Glomerular endothelial cell (primary cell): Measurements from ENCODE around the gene ARTN. TPM values are rescaled to one million over a fixed set of nuclear protein-coding genes. Genes with fewer than 3 reads are reported as not detected.

Source experiments
- DNase-seq: peaks from one replicate; pipeline ENCODE4 v3.0.0-alpha.2; 2011; ENCODE audit warnings: low read depth, low spot score; ENCODE audit errors: extremely low read depth
- total RNA-seq: library from RNA; depleted of rRNA; stranded (reverse); fragments of >200 nt; gene quantifications from 2 replicates; pipeline ENCODE4 v1.2.3, GENCODE V29; 2015

The ARTN gene
- total RNA-seq, 1 donor from 2014 or later: 0.88 TPM

DNA sequence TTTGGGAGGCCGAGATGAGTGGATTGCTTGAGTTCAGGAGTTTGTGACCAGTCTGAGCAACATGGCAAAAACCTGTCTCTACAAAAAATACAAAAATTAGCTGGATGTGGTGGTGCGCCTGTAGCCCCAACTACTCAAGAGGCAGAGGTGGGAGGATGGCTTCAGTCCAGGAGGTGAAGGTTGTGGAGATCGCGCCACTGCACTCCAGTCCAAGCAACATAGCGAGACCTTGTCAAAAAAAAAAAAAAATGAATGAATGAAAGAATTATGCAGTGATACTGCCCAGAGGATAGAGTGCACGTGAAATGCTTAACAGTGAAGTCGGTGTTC lies 35.8 kb downstream of the ARTN start:
- DNase-seq: no peak

DNA sequence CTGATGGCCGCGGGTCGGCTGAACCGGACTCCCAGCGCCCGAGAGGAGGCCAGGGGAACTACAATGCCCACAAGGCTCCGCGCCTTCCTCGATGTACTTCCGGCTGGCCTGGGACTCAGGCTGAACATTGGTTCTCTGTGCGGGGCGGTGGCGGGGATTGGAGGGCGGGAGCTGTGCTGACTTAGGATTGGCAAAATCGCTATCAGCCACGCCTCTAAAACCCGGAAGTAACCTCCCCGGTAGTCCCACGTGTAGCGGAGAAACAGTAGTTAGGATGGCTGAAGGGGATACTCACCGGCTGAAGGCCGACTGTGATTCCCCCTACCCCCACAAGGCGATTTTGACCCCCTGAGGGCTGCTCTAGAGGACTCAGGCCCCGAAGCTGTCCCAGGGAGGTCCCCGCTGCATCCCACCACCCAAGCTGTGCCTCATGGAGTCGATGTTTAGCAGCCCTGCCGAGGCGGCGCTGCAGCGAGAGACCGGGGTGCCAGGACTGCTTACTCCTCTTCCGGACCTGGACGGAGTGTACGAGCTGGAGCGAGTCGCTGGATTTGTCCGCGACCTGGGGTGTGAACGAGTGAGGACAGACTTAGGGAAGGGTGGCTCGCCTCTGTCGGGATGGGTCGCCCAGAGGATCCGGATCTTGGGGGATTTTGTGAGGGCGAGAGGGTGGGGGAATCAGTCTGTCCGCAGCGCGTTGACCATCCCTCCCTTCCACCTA lies 36.3 kb downstream of the ARTN start, which contains the start of gene DPH2:
Gene DPH2, plus strand, starts transcription at position 265 of the 721 bp plus-strand sequence. Its CDS starts 166 bp downstream, at position 431.
- DNase-seq: peak; percentile 87

DNA sequence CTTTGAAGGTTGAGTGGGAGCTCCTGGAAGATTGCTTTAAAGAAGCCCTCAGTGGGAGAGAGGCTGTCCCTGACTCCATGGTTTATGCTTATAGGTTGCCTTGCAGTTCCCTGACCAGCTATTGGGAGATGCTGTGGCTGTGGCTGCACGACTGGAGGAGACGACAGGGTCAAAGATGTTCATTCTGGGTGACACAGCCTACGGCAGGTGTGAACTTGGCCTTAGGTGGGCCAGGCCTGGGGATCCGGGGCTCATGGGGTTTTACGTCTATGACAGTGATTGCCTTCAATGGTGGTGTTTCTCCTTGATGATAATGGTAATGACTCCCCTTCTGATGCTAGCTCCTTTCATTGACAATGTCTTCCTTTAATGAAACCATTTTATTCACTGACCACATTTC lies 36.9 kb downstream of the ARTN start:
- DNase-seq: no peak

DNA sequence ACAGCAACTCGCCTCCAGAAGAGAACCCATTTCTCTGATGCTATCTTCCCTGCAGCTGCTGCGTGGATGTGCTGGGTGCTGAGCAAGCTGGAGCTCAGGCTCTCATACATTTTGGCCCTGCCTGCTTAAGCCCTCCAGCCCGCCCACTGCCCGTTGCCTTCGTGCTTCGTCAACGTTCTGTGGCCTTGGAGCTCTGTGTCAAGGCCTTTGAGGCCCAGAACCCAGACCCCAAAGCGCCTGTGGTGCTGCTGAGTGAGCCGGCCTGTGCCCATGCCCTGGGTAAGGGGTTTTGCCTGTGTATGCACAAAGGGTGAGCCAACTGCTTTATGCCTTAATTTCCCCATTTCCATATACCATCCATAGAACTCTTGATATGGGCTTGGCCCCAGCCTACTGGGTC lies 37.3 kb downstream of the ARTN start:
- no peak for DNase-seq

DNA sequence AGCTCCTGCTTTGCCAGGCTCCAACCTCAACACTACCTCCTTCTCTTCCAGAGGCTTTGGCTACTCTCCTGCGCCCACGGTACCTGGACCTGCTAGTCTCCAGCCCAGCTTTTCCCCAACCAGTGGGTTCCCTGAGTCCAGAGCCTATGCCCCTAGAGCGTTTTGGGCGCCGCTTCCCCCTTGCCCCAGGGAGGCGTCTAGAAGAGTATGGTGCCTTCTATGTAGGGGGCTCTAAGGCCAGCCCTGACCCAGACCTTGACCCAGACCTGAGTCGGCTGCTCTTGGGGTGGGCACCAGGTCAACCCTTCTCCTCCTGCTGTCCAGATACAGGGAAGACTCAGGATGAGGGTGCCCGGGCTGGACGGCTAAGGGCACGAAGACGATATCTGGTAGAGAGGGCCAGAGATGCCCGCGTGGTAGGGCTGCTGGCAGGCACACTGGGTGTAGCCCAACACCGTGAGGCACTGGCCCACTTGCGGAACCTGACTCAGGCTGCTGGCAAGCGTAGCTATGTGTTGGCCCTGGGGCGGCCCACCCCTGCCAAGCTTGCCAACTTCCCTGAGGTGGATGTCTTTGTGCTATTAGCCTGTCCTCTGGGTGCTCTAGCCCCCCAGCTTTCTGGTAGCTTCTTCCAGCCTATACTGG lies 37.9 kb downstream of the ARTN start:
- no peak for DNase-seq

DNA sequence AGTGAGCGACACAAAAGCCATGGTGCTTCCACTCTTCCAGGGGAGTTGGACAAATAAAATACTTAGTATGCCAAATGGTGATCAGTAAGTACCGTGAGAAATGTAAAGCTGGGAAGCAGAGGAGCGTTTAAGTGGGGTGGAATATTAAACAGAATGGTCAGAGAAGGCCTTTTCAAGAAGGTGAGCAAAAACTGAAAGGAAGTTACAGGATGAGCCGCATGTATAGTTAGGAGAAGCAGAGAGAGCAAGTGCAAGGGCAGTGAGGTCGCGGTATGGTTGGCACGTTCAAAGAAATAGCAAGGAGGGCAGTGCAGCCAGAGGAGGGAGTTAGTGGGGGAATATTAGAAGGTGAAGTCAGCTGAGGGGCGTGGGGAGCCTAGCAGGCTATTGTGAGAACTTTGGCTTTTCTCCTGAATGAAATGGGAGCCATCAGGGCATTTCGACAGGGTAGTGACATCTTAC lies 40.4 kb downstream of the ARTN start:
- no peak for DNase-seq

DNA sequence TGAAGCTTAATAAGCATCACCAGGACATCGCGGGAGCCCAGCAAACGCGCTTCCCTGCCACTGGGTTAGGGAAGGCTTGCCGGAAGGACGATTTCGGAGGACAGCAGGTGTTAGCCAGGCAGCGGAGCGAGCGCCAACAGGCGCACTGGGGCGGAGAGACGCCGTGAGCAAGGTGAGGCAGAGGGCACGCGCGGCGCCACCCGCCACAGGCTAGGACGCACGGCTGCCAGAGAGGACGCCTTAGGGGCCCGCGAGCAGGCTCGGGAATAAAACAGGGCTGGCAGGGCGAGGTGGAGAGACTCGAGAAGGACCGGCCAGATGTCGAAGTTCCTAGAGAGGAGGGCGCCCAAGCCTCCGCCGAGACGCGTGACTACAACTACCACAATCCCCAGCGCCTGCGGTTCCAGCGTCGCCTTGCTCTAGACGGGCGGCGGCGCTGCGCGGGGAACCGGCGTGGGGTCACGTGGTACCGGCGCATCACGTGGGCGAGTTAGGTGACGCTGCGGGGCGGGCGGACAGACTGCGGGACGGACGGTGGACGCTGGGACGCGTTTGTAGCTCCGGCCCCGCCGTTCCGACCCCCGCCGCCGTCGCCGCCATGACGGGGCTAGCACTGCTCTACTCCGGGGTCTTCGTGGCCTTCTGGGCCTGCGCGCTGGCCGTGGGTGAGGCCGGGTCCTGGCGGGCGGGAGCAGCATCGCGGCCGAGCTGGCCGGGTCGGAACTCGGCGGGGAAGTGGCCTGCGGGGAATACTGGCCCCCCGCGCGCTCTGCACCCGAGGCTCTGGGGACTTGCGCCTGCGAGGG lies 41.0 kb downstream of the ARTN start, which contains the start of gene ATP6V0B:
Gene ATP6V0B, plus strand, starts transcription at position 518 of the 806 bp plus-strand sequence. Its CDS starts 81 bp downstream, at position 599.
- peak; percentile 31 for DNase-seq

DNA sequence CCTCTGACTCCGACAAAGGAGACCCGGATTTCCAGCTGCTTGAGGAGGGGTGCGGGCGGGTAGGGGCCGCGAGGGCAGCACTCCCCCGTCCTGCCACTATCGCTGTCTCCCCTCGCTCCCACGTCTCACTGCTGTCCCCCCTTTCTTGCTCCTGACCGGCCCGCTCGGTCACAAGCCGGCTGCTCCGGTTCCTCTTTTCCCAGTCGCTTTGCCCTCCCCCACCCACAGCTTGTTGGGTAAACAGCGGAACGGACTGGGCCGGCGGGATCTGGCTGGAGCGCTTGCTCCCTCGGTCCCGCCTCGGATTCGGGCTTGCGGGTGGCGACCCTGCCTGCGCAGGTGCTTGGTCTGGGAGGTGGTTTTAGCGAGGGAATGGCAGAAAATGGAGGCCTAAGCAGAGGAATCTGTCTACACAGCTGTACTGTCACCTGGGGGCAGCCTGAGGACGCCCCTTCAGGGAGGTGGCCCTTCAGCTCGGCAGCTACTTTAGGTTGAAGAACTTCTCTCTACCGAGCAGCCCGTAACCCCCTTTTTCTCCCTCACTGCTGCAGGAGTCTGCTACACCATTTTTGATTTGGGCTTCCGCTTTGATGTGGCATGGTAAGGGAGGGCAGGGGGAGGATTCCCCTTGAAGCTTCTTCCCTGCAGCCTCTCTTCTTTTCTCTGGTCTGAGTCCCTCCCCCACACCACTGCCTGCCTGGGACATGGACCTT lies 41.8 kb downstream of the ARTN start:
- no peak for DNase-seq

DNA sequence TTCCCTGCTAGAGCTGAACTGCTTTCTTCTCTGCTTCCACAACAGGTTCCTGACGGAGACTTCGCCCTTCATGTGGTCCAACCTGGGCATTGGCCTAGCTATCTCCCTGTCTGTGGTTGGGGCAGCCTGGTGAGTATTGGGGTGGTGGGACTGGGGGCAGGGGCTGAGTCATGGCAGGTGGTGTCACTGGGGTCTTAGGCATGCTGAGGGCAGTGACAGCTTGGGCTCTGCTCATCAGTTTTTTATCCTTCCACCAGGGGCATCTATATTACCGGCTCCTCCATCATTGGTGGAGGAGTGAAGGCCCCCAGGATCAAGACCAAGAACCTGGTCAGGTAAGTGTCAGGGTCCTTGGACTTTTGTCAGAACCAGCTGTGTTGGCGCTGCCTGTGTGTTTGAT lies 42.4 kb downstream of the ARTN start:
- DNase-seq: no peak

DNA sequence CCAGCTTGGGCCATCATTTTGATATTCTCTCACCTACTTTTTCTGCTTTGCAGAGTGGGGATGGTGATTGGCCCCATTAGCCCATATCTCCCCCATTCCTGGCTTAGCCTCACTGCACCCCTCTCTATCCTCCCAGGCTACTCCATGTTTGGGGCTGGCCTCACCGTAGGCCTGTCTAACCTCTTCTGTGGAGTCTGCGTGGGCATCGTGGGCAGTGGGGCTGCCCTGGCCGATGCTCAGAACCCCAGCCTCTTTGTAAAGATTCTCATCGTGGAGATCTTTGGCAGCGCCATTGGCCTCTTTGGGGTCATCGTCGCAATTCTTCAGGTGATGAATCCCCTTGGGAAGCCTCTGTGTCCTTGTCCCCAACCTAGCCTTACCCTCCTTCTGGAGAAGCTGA lies 43.3 kb downstream of the ARTN start:
- no peak for DNase-seq

DNA sequence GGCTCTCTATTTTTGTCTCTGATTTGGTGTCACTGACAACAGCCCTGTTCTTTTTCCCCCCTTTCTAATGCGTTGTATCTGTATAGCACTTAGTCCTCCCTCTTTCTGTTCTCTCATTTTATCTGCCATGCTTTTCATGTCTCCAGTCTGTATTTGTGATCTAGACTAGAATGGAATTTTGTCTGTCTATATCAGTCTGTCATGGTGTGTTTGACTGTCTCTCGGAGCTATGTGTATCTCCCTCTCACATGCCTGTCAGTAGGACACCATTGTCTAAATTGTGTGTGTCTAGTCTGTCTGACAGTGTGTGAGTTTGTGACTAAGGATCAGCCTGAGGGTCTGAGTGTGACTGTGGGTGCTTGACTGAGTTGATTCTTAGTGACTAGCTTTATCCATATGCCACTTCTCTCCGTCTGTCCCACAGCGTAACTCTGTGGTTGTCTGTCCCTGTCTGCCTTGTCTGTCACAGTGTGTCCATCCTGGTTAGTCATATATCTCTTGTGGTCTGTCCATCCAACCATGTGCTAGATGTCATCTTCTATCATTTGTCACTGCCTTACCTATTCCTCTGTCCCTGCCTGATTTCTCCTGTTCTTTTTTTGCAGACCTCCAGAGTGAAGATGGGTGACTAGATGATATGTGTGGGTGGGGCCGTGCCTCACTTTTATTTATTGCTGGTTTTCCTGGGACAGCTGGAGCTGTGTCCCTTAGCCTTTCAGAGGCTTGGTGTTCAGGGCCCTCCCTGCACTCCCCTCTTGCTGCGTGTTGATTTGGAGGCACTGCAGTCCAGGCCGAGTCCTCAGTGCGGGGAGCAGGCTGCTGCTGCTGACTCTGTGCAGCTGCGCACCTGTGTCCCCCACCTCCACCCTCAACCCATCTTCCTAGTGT lies 44.0 kb downstream of the ARTN start:
- no peak for DNase-seq

DNA sequence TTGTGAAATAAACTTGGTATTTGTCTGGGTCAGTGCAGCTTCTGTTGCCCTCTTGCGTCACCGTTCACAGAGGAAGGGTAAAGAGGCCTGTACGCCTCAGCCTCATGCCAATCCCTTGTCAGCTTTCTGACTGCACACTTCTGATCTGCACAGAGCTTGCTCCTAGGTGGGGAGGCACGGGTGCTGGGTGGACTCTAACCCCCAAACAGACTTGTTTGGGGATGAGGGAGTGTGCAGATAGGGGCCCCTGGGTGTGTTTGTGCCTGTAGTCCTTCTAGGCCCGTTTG lies 44.6 kb downstream of the ARTN start:
- DNase-seq: no peak

DNA sequence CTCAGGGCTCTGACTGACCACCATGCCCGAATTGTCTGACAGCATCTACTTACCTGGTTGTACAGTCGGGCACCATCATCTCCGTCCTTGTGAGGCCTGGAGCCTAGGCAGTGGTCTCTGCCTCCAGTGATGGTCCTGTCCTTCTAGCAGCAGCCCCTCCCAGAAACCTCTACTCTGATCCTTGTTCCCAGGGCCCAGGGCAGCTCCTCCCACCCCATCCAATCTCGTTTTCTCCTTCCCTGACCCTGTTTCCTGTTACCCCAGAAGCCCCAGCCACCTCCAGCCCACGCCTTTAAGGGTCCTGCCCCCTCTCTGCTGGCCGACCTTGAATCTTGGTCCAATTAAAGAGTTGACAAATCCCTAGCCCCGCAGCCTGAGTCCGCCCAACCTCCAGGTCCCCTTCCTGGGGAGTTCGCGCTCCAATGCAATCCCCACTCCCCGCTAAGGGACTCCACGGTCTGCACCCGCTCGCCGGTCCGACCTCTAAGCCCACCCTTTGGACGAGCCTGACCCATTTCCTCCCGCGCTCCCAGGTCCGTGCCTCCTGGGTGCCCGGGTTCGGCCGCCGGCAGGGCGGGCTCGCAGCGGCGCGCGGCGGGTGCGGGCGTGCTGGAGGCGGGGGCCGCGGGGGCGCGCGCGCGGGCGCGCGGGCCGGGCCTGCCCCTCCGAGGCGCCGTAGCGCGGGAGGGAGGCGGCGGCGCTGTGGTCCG lies 45.1 kb downstream of the ARTN start, which contains the start of gene B4GALT2:
Gene B4GALT2, plus strand, starts transcription at position 660 of the 710 bp plus-strand sequence. CDS start 1,951 bp downstream, outside the sequence.
- no peak for DNase-seq

DNA sequence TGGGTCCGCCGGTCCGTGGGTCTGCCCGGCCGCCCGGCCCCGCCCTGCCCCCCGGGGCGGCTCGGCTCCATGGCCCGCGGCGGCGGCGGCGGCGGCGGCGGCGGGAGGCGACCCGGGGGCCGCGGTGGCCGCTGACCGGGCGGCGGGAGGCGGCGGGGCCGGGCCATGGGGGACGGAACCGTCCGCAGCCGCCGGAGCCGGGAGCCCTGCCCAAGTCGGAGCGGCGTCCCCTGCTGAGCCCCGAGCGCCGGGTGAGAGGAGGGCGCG lies 45.6 kb downstream of the ARTN start:
- DNase-seq: no peak

DNA sequence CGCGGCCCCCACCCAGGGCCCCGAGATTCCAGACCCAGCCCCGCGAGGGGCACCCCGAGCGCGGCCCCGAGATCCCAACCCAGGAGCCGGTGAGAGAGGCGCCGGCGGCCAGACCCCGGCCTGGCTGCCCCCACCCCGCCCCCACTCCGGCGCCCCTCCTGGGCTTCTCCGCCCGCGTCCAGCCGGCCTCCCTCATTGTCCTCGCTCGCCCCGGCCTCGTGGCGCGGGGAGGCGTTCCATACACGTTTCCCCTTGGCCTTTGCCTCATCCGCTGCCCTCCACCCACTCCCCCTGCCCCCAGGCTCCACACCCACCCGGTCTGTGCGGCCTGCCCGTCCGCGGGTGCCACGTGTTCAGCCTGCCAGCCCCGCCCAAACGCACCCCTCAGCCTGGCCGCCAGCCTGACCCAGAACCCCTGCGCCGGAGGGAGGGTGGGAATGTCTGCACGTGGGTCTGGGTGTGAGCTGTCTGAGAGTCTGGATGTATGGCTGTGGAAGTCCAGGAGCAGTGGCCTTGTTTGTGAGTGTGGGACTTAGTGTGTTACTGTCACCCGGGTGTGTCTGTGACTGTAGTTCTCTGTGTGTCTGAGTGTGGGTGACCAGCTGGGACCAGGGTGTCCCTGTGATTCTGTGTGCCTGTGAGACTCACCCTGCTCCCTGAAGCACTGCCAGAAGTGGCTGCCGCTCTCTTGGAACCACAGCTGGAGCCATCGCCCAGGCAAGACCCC lies 46.1 kb downstream of the ARTN start:
- no peak for DNase-seq

DNA sequence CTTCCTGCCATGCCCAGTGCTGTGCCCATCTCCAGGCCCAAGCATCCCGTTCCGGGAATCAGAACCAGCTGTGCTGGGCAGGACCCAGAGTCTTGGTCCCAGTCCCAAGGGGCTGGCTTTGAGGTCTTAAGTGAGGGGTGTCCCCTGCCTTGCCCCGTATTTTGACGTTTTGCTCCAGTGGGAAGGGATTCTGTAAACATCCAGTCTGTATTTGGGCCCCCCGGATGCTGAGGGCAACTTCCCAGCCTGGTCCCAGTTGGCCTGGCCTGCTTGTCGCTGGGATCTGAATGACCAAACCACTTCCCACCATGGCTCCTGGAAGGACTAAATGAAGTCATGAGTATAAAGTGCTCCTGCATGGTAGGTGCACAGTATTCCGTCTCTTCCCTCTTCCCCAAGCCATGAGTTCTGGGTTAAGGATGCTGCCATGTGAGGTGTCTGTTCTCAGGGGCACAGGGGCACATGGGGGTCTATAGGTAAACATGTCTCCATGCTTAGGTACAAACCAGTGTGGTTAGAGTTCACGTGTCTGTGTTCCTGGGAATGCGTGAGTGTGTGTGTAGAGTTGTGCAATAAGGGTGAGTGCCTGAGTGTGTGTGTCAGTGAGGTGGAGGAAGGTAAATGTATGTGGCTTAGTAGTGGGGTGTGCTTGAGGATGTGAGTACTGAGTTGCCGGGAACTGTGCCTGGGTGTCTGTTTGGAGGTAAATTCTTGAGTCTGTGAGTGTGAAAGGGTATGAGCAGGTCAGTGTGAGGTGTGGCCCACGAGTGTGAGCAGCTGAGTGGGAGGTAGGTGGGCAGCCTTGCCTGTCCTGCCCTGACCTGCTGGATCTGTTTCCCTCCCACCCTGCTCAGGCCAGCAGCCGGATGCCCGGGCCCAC lies 46.9 kb downstream of the ARTN start:
- no peak for DNase-seq

DNA sequence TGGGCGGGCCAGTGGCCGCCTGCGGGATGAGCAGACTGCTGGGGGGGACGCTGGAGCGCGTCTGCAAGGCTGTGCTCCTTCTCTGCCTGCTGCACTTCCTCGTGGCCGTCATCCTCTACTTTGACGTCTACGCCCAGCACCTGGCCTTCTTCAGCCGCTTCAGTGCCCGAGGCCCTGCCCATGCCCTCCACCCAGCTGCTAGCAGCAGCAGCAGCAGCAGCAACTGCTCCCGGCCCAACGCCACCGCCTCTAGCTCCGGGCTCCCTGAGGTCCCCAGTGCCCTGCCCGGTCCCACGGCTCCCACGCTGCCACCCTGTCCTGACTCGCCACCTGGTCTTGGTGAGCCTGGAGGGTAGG lies 47.5 kb downstream of the ARTN start:
- DNase-seq: no peak

DNA sequence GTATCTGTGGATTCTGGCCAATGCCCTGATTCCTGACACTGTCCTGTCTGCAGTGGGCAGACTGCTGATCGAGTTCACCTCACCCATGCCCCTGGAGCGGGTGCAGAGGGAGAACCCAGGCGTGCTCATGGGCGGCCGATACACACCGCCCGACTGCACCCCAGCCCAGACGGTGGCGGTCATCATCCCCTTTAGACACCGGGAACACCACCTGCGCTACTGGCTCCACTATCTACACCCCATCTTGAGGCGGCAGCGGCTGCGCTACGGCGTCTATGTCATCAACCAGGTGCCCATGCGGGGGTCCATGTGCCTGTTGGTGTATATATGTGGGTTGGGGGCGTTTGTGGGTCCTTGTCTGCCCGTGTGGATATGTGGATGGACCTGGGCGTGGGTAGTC lies 48.0 kb downstream of the ARTN start:
- DNase-seq: no peak
